OCI-LY1 (cell line): Measurements from ENCODE around the gene NOTO.

Source experiments
- H2AFZ ChIP-seq: fragments of 200-600 bp; sonication (generic), shearing (Covaris generic); 2 replicates; pipeline ENCODE4 v1.6.0; 2014; ENCODE audit warnings: antibody characterized with exemption, mild to moderate bottlenecking, low read length
- H3F3A ChIP-seq: fragments of 200-600 bp; sonication (generic), shearing (Covaris generic); 2 replicates; pipeline ENCODE4 v1.6.0; 2014; ENCODE audit warnings: mild to moderate bottlenecking, antibody characterized with exemption, low read length, moderate library complexity; ENCODE audit not compliant: insufficient read depth
- H3K27ac ChIP-seq: fragments of 200-600 bp; sonication (generic); 2 replicates; pipeline ENCODE4 v1.5.1; 2014; ENCODE audit warnings: low read length, mixed run types, mild to moderate bottlenecking, low read depth; ENCODE audit not compliant: poor library complexity, severe bottlenecking
- H3K27me3 ChIP-seq: fragments of 200-600 bp; sonication (generic); 2 replicates; pipeline ENCODE4 v1.6.0; 2014; ENCODE audit warnings: antibody characterized with exemption, mild to moderate bottlenecking, low read length, moderate library complexity; ENCODE audit not compliant: insufficient read depth
- H3K36me3 ChIP-seq: fragments of 200-600 bp; sonication (generic); 2 replicates; pipeline ENCODE4 v1.6.1; 2014; ENCODE audit warnings: mild to moderate bottlenecking, antibody characterized with exemption, low read length, moderate library complexity, mixed read lengths; ENCODE audit not compliant: insufficient read depth
- H3K4me1 ChIP-seq: fragments of 200-600 bp; sonication (generic); 2 replicates; pipeline ENCODE4 v1.5.1; 2014; ENCODE audit warnings: mild to moderate bottlenecking, low read length, moderate library complexity; ENCODE audit not compliant: insufficient read depth, severe bottlenecking
- H3K4me2 ChIP-seq: fragments of 200-600 bp; sonication (generic), shearing (Covaris generic); 2 replicates; pipeline ENCODE4 v1.6.1; 2014; ENCODE audit warnings: low read length
- H3K4me3 ChIP-seq: fragments of 200-600 bp; sonication (generic); 2 replicates; pipeline ENCODE4 v1.5.1; 2014; ENCODE audit warnings: low read length, low read depth, mild to moderate bottlenecking, mixed read lengths; ENCODE audit not compliant: poor library complexity, severe bottlenecking
- H3K79me2 ChIP-seq: fragments of 200-600 bp; shearing (Covaris generic); 2 replicates; pipeline ENCODE4 v1.6.1; 2016; ENCODE audit warnings: mixed run types, low read length, mixed read lengths; ENCODE audit not compliant: insufficient read depth
- H3K9ac ChIP-seq: fragments of 200-600 bp; sonication (generic), shearing (Covaris generic); 2 replicates; pipeline ENCODE4 v1.6.1; 2014; ENCODE audit warnings: mild to moderate bottlenecking, low read length, mixed read lengths
- H3K9me2 ChIP-seq: fragments of 200-600 bp; sonication (generic), shearing (Covaris generic); 2 replicates; pipeline ENCODE4 v1.6.1; 2014; ENCODE audit warnings: low read depth, mild to moderate bottlenecking, low read length, mixed read lengths
- H3K9me3 ChIP-seq: fragments of 200-600 bp; shearing (Covaris generic); 2 replicates; pipeline ENCODE4 v1.6.1; 2014; ENCODE audit warnings: low read length, mixed read lengths
- H4K20me1 ChIP-seq: fragments of 200-600 bp; sonication (generic), shearing (Covaris generic); 2 replicates; pipeline ENCODE4 v1.6.0; 2016; ENCODE audit warnings: mild to moderate bottlenecking, low read length; ENCODE audit not compliant: insufficient read depth
- EZH2 ChIP-seq: fragments of 200-600 bp; sonication (generic), shearing (Covaris generic); IDR thresholded peaks from 2 replicates; pipeline ENCODE4 v1.8.0; 2017; ENCODE audit warnings: borderline replicate concordance, mixed run types, mild to moderate bottlenecking, antibody characterized with exemption, low read length, moderate library complexity, mixed read lengths
- TF ChIP-seq, protein P1 (sequence below): fragments of 200-600 bp; sonication (generic), shearing (Covaris generic); IDR thresholded peaks from 2 replicates; pipeline ENCODE4 v1.5.1; 2017; ENCODE audit warnings: mild to moderate bottlenecking, antibody characterized with exemption, low read length, moderate library complexity, mixed read lengths

NOTO gene

DNA sequence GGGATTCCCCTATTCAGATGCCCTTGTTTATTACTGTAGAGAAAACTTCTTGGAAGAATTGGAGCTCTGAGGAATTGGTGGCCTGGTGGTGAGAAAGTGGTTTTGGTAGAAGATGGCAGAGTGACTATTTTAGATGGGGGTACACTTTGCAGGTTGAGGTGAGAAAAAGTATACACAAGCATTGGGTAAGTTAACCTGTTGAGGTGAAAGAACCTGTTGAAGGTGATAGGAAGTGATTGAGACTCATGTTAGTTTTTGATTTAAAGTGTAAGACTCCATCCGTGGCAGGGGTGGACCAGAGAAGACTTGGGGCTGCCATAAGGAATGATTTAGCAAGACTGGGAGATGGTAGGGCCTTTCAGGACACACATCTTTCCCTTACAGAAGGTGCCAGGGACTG, 34.8 kb downstream of the NOTO start:
- Histone ChIP-seq H3K4me1 (peaks cover 29% of the 10 kb centered on the region), H3K4me2 (peak overlapping the region; percentile 27; the same call in 1 of the 2 replicates), H2AFZ (no peak overlapping the region), H3K4me3 (peak overlapping the region; percentile 14), H3K9ac (peak overlapping the region; percentile 12; the same call in 1 of the 2 replicates), H3K79me2 (peaks cover 71% of the 10 kb centered on the region), H3F3A (no peaks in the 10 kb centered on the region), H4K20me1 (no peaks in the 10 kb centered on the region; the same call in 1 of the 2 replicates), H3K27ac (no peak overlapping the region), H3K27me3 (no peaks in the 10 kb centered on the region), H3K36me3 (peaks cover 65% of the 10 kb centered on the region), H3K9me2 (no peaks in the 10 kb centered on the region), H3K9me3 (no peaks in the 10 kb centered on the region)
- no peak for TF ChIP-seq EZH2

DNA sequence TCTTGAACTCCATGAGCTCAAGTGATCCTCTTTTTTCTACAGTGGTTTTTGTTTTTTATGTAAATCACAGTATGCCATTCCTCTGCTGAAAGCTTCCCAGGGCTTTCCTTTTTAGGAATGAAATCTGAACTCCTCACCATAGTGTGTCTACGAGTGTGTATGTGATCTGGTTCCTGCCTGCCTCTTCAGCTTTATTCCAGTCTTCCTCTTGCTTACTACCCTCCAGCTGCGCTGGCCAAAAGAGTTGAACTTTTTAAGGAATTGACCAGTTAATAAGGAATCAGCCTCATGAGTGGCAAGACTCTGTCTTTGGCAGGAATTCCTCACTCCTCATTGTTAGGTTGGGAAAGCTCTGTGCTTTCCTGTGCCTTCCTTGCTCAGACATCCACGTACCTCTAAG, 35.8 kb downstream of the NOTO start:
- peaks cover 75% of the 10 kb centered on the region for H3K36me3 ChIP-seq
- no peak overlapping the region for H3K4me2 ChIP-seq
- no peak overlapping the region for H3K4me3 ChIP-seq
- no peaks in the 10 kb centered on the region for H3K27me3 ChIP-seq
- H3K79me2 ChIP-seq: peaks cover 71% of the 10 kb centered on the region
- no peaks in the 10 kb centered on the region for H3K9me2 ChIP-seq
- no peaks in the 10 kb centered on the region for H3F3A ChIP-seq
- no peak overlapping the region for H2AFZ ChIP-seq
- H3K4me1 ChIP-seq: peaks cover 24% of the 10 kb centered on the region
- no peaks in the 10 kb centered on the region for H3K9me3 ChIP-seq
- H4K20me1 ChIP-seq: no peaks in the 10 kb centered on the region; the same call in 1 of the 2 replicates
- H3K27ac ChIP-seq: no peak overlapping the region
- TF ChIP-seq, protein P1, sequence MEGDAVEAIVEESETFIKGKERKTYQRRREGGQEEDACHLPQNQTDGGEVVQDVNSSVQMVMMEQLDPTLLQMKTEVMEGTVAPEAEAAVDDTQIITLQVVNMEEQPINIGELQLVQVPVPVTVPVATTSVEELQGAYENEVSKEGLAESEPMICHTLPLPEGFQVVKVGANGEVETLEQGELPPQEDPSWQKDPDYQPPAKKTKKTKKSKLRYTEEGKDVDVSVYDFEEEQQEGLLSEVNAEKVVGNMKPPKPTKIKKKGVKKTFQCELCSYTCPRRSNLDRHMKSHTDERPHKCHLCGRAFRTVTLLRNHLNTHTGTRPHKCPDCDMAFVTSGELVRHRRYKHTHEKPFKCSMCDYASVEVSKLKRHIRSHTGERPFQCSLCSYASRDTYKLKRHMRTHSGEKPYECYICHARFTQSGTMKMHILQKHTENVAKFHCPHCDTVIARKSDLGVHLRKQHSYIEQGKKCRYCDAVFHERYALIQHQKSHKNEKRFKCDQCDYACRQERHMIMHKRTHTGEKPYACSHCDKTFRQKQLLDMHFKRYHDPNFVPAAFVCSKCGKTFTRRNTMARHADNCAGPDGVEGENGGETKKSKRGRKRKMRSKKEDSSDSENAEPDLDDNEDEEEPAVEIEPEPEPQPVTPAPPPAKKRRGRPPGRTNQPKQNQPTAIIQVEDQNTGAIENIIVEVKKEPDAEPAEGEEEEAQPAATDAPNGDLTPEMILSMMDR: no peak
- TF ChIP-seq EZH2: no peak
- no peak overlapping the region for H3K9ac ChIP-seq

DNA sequence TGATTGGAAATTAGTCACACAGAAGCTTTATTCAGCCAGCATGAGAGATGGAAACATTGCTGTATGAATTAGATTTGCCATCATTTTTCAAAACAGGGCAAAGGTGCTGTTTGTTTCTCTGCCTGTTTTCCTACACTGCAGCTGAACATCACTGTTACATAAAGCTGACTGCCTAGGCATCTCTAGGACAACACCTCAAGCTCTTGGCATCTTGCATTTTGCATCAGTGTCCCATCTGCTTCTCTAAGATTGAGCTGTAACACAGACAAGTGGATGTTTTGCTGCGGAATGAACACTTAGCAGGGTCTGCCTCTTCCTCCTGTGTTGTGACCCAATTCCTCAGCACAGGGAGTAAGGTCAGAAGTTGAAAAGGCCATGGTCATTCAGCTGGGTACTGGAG, 36.6 kb downstream of the NOTO start:
- Histone ChIP-seq H4K20me1 (no peaks in the 10 kb centered on the region; the same call in 1 of the 2 replicates), H3K36me3 (peaks cover 83% of the 10 kb centered on the region), H2AFZ (no peak overlapping the region), H3K9me3 (no peaks in the 10 kb centered on the region), H3F3A (no peaks in the 10 kb centered on the region), H3K9me2 (no peaks in the 10 kb centered on the region), H3K27ac (no peak overlapping the region), H3K4me2 (no peak overlapping the region), H3K27me3 (no peaks in the 10 kb centered on the region), H3K4me3 (no peak overlapping the region), H3K9ac (no peak overlapping the region), H3K4me1 (peaks cover 24% of the 10 kb centered on the region), H3K79me2 (peaks cover 71% of the 10 kb centered on the region)
- TF ChIP-seq EZH2: no peak
- TF ChIP-seq, protein P1: no peak

DNA sequence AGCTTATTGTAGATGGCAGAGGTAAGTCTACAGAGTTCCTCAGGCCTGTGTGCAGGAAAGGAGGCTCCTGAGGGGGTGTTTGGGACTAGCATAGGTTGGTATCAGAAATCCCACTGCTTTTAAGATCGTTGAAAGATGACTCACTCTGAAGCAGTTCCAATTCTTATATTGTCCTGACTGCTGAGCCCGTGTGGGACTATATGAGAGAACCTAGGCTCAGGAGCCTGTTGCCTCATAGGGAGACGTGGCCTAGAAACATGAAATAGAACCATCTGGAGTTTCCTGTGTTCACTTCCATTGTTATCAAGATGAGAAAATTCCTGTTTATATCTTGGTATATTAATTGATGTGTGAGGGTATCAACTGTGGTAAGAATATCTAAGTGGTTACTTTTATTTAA, 37.4 kb downstream of the NOTO start:
- Histone ChIP-seq H3K4me3 (no peak overlapping the region), H4K20me1 (no peaks in the 10 kb centered on the region; the same call in 1 of the 2 replicates), H3K36me3 (peaks cover 91% of the 10 kb centered on the region), H3K79me2 (peaks cover 65% of the 10 kb centered on the region), H3K4me1 (peaks cover 24% of the 10 kb centered on the region), H3F3A (no peaks in the 10 kb centered on the region), H3K9ac (no peak overlapping the region), H3K4me2 (no peak overlapping the region), H3K9me3 (no peaks in the 10 kb centered on the region), H3K27me3 (no peaks in the 10 kb centered on the region), H3K9me2 (no peaks in the 10 kb centered on the region), H2AFZ (no peak overlapping the region), H3K27ac (no peak overlapping the region)
- no peak for TF ChIP-seq EZH2
- TF ChIP-seq, protein P1: no peak
